A549 (cell line): Measurements from ENCODE around the gene CTU2. TPM values are rescaled to one million over a fixed set of nuclear protein-coding genes. Genes with fewer than 3 reads are reported as not detected.

ENCODE experiments used
- ATAC-seq, 2 experiments: fragments of 200-7000 bp in 1 of 2; fragments of >200 bp in 1 of 2; cut with Nextera tagmentation in 1 of 2; cut with Tn5 transposase in 1 of 2; 3 replicates each; pipeline versions ENCODE4 v1.8.0 to v1.9.1; 2018 to 2020; ENCODE audit warnings: mild to moderate bottlenecking in 1 of 2, moderate library complexity in 1 of 2
- CTCF ChIA-PET: fragments of 300-600 bp; sonication (Branson Sonifier 250); formaldehyde crosslinking; extraction: SDS; loops from one replicate; lab custom pipeline; 2021; ENCODE audit warnings: antibody characterized with exemption, inconsistent platforms; lab: Yijun Ruan, JAX
- POLR2A ChIA-PET: fragments of 350-600 bp; formaldehyde crosslinking; extraction: SDS; loops from one replicate; lab custom pipeline; 2021; ENCODE audit warnings: antibody characterized with exemption, inconsistent platforms; lab: Yijun Ruan, JAX
- DNase-seq, 2 experiments: peaks; one replicate each; pipeline versions ENCODE4 v3.0.0 to v3.0.0-alpha.2; 2011 to 2016; ENCODE audit warnings: low read depth in 1 of 2, low spot score in 1 of 2
- FAIRE-seq: peaks from 2 replicates; lab custom pipeline; 2011; peaks lifted over from hg19 to GRCh38; lab: Jason Lieb, UNC
- H3K27ac ChIP-seq, 2 experiments: fragments of >200 bp; sonication (Bioruptor Twin); formaldehyde crosslinking; 3 replicates each; pipeline ENCODE4 v1.5.1; 2016 to 2017
- H3K4me1 ChIP-seq: fragments of >200 bp; sonication (Bioruptor Twin); formaldehyde crosslinking; 3 replicates; pipeline ENCODE4 v1.6.1; 2016
- H3K4me2 ChIP-seq: fragments of >200 bp; sonication (Bioruptor Twin); formaldehyde crosslinking; 3 replicates; pipeline ENCODE4 v1.6.1; 2016
- H3K4me3 ChIP-seq: fragments of >200 bp; sonication (Bioruptor Twin); formaldehyde crosslinking; 3 replicates; pipeline ENCODE4 v1.5.1; 2016
- H3K9me3 ChIP-seq: fragments of >200 bp; sonication (Bioruptor Twin); formaldehyde crosslinking; 3 replicates; pipeline ENCODE4 v1.6.1; 2016
- BHLHE40 ChIP-seq: IDR thresholded peaks from 2 replicates; pipeline ENCODE4 v1.6.1; 2012; ENCODE audit warnings: low read depth, low read length, inconsistent platforms
- CBX2 ChIP-seq: fragments of 200-600 bp; sonication (generic); IDR thresholded peaks from 2 replicates; pipeline ENCODE4 v1.6.1; 2016; ENCODE audit warnings: low read depth, mild to moderate bottlenecking, borderline replicate concordance
- CBX8 ChIP-seq: fragments of 200-600 bp; sonication (generic); IDR thresholded peaks from 2 replicates; pipeline ENCODE4 v1.6.1; 2016
- CEBPB ChIP-seq, 2 experiments: fragments of >200 bp in 1 of 2; sonication (Bioruptor Twin) in 1 of 2; formaldehyde crosslinking in 1 of 2; IDR thresholded peaks; 2 replicates each; pipeline ENCODE4 v1.6.1; 2012 to 2016
- CHD2 ChIP-seq: fragments of 150-350 bp; IDR thresholded peaks from 2 replicates; pipeline ENCODE4 v1.6.1; 2014; ENCODE audit warnings: low read length; ENCODE audit not compliant: partially characterized antibody
- E2F6 ChIP-seq: IDR thresholded peaks from 2 replicates; pipeline ENCODE4 v1.6.1; 2012; ENCODE audit warnings: low read depth, borderline replicate concordance
- EP300 ChIP-seq, 2 experiments: fragments of >200 bp; sonication (Bioruptor Twin); formaldehyde crosslinking; IDR thresholded peaks; 2 replicates in 1 of 2; 3 replicates in 1 of 2; pipeline ENCODE4 v1.6.1; 2016 to 2017
- FOXS1 ChIP-seq: fragments of 250-450 bp; sonication (Bioruptor Pico); IDR thresholded peaks from 2 replicates; pipeline ENCODE4 v1.5.0; 2020; ENCODE audit warnings: mild to moderate bottlenecking, moderate library complexity
- GATA3 ChIP-seq: IDR thresholded peaks from 2 replicates; pipeline ENCODE4 v1.6.1; 2012; ENCODE audit warnings: borderline replicate concordance
- HDAC2 ChIP-seq: fragments of 200-600 bp; sonication (generic); IDR thresholded peaks from 2 replicates; pipeline ENCODE4 v1.6.1; 2016
- HEYL ChIP-seq: fragments of 250-450 bp; sonication (Bioruptor Pico); IDR thresholded peaks from 2 replicates; pipeline ENCODE4 v1.8.0; 2021; ENCODE audit warnings: mild to moderate bottlenecking, moderate library complexity
- HOXA7 ChIP-seq: fragments of 250-450 bp; sonication (Bioruptor Pico); IDR thresholded peaks from 2 replicates; pipeline ENCODE4 v1.5.0; 2020; ENCODE audit warnings: mild to moderate bottlenecking, moderate library complexity
- JUNB ChIP-seq: fragments of >200 bp; sonication (Bioruptor Twin); formaldehyde crosslinking; IDR thresholded peaks from 2 replicates; pipeline ENCODE4 v1.6.1; 2016
- KDM5A ChIP-seq: fragments of 200-600 bp; sonication (generic); IDR thresholded peaks from 2 replicates; pipeline ENCODE4 v1.6.1; 2016; ENCODE audit warnings: antibody characterized with exemption, mild to moderate bottlenecking
- MAFK ChIP-seq: fragments of 450-650 bp; IDR thresholded peaks from 2 replicates; pipeline ENCODE4 v1.6.1; 2014; ENCODE audit not compliant: partially characterized antibody
- MAZ ChIP-seq: fragments of 150-350 bp; IDR thresholded peaks from 2 replicates; pipeline ENCODE4 v1.6.1; 2014; ENCODE audit warnings: antibody characterized with exemption, low read depth, low read length, borderline replicate concordance
- MYC ChIP-seq: IDR thresholded peaks from 2 replicates; pipeline ENCODE4 v1.6.1; 2012; ENCODE audit warnings: mild to moderate bottlenecking, inconsistent platforms, low read length, improper control_type of control experiment, borderline replicate concordance
- NFE2L2 ChIP-seq: fragments of 150-350 bp; conservative IDR thresholded peaks from 2 replicates; pipeline ENCODE4 v1.6.1; 2014; ENCODE audit warnings: low read length
- NPAS2 ChIP-seq: fragments of 250-450 bp; sonication (Bioruptor Pico); IDR thresholded peaks from 2 replicates; pipeline ENCODE4 v1.8.0; 2022; ENCODE audit warnings: mild to moderate bottlenecking, moderate library complexity, borderline replicate concordance
- POLR2A ChIP-seq: IDR thresholded peaks from 2 replicates; pipeline ENCODE4 v1.6.1; 2012; ENCODE audit warnings: mild to moderate bottlenecking, low read length
- POLR2AphosphoS2 ChIP-seq: conservative IDR thresholded peaks from 2 replicates; pipeline ENCODE4 v1.6.1; 2012; ENCODE audit warnings: low read length, improper control_type of control experiment, inconsistent platforms
- RAD21 ChIP-seq, 2 experiments: fragments of >200 bp in 1 of 2; sonication (Bioruptor Twin) in 1 of 2; formaldehyde crosslinking in 1 of 2; IDR thresholded peaks in 1 of 2; conservative IDR thresholded peaks in 1 of 2; 2 replicates in 1 of 2; 3 replicates in 1 of 2; pipeline ENCODE4 v1.6.1; 2012 to 2018; ENCODE audit warnings: inconsistent platforms in 1 of 2
- RARB ChIP-seq: fragments of 250-450 bp; sonication (Bioruptor Pico); IDR thresholded peaks from 2 replicates; pipeline ENCODE4 v1.8.0; 2021; ENCODE audit warnings: mild to moderate bottlenecking, moderate library complexity
- RFX5 ChIP-seq: fragments of 450-650 bp; IDR thresholded peaks from 2 replicates; pipeline ENCODE4 v1.7.1; 2014; ENCODE audit warnings: antibody characterized with exemption, mild to moderate bottlenecking, moderate library complexity
- RNF2 ChIP-seq: fragments of 200-600 bp; sonication (generic); IDR thresholded peaks from 2 replicates; pipeline ENCODE4 v1.6.1; 2016; ENCODE audit warnings: low read depth, mild to moderate bottlenecking, antibody characterized with exemption, moderate library complexity, borderline replicate concordance
- SREBF2 ChIP-seq: fragments of 450-650 bp; IDR thresholded peaks from 2 replicates; pipeline ENCODE4 v1.6.1; 2014; ENCODE audit warnings: mild to moderate bottlenecking, moderate library complexity
- TP53 ChIP-seq: fragments of 250-450 bp; sonication (Bioruptor Pico); IDR thresholded peaks from 2 replicates; pipeline ENCODE4 v1.5.0; 2021; ENCODE audit warnings: mild to moderate bottlenecking, moderate library complexity
- ZFP36 ChIP-seq: fragments of 450-650 bp; IDR thresholded peaks from 2 replicates; pipeline ENCODE4 v1.6.1; 2014; ENCODE audit warnings: borderline replicate concordance; ENCODE audit not compliant: partially characterized antibody
- ZNF302 ChIP-seq: fragments of 250-450 bp; sonication (Bioruptor Pico); IDR thresholded peaks from 2 replicates; pipeline ENCODE4 v1.9.0; 2021; ENCODE audit warnings: inconsistent platforms, mild to moderate bottlenecking, moderate library complexity
- ZSCAN20 ChIP-seq: fragments of 250-450 bp; sonication (Bioruptor Pico); IDR thresholded peaks from 2 replicates; pipeline ENCODE4 v1.8.0; 2022; ENCODE audit warnings: mild to moderate bottlenecking, moderate library complexity
- WGBS: methylation state at CpG from one replicate; pipeline ENCODE4 v1.1.6; 2017; ENCODE audit errors: missing lambda C conversion rate; 5-methylcytosine and 5-hydroxymethylcytosine counted together
- polyA plus RNA-seq, 4 experiments: library from polyadenylated mRNA; depleted of rRNA in 3 of 4; stranded (reverse); fragments of >200 nt; fragmentation: RNase III in 1 of 4; extraction: RNeasy Plus Mini Kit Qiagen cat#74134 plus additional on column Dnase treatment in 1 of 4; gene quantifications; 2 replicates in 3 of 4; 3 replicates in 1 of 4; pipeline ENCODE4 v1.2.3, GENCODE V29; 2011 to 2017
- TF ChIP-seq, protein P1 (sequence below): fragments of >200 bp; sonication (Bioruptor Twin); formaldehyde crosslinking; IDR thresholded peaks from 2 replicates; pipeline ENCODE4 v1.6.1; 2016

CTU2 gene
- polyA plus RNA-seq, 2 of the 4 experiments (the other 2 are of a cell fraction): 16.4 to 21.8 TPM

DNA sequence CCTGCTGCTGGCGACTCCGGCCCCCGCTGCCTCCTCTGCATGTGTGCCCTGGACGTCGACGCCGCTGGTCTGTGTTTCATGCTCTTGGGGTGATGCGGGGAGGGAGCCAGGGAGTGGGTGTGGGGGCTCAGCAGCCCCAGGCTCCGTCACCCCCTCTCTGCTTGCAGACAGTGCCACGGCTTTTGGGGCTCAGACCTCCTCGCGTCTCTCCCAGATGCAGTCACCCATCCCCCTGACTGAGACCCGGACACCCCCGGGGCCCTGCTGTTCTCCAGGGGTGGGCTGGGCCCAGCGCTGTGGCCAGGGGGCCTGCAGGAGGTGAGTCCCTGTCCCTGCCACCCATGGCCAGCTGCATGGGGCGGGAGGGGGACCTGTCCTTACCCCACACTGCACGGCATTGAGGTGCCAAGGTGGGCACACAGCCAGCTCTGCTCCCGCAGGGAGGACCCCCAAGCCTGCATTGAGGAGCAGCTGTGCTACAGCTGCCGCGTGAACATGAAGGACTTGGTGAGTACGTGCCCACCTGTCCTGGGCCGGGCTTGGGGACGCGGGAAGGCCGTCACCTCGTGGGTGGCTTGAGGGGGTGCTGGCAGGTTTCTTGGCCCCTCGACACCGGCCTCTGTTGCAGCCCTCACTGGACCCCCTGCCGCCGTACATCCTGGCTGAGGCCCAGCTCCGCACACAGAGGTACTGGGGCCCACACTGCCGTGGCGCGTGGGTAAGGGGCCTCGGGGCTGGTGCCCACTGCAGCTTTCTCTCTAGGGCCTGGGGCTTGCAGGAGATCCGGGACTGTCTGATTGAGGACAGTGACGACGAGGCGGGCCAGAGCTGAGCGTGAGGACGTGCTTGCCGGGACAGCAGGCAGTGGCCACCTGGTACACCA is 8.4 kb downstream of the CTU2 start:
- ChIA-PET POLR2A (interaction anchor here (1.0 kb wide), 1 partner anchor 8 kb away, joined by 3 read pairs; no protein-coding TSS in a partner anchor), CTCF (interaction anchor here (0.9 to 4.1 kb wide), 4 partner anchors 8 to 70 kb away, joined by 3 to 36 read pairs (median 4); partner anchors contain the start of gene PIEZO1)
- Histone ChIP-seq H3K9me3 (no peaks in the 10 kb centered on the region), H3K27ac (no peak overlapping the region), H3K4me1 (no peaks in the 10 kb centered on the region), H3K4me3 (no peak overlapping the region), H3K4me2 (no peak overlapping the region)
- FAIRE-seq (no peak), ATAC-seq (no peak), DNase-seq (no peak)
- TF ChIP-seq SREBF2: no peak
- TF ChIP-seq POLR2A: no peak
- TF ChIP-seq KDM5A: no peak
- TF ChIP-seq E2F6: no peak
- no peak for TF ChIP-seq MYC
- TF ChIP-seq RAD21 (conservative IDR thresholded peaks at IDR 0.05 in 1 of 2, IDR thresholded peaks at IDR 0.05 in 1 of 2): no peak
- TF ChIP-seq, protein P1, sequence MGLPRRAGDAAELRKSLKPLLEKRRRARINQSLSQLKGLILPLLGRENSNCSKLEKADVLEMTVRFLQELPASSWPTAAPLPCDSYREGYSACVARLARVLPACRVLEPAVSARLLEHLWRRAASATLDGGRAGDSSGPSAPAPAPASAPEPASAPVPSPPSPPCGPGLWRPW: no peak
- TF ChIP-seq NPAS2 (CRISPR knock-in tag): no peak
- TF ChIP-seq CHD2: no peak
- TF ChIP-seq ZNF302 (CRISPR knock-in tag): no peak
- no peak for TF ChIP-seq HOXA7 (CRISPR knock-in tag)
- no peak for TF ChIP-seq HEYL (CRISPR knock-in tag)
- TF ChIP-seq RARB: no peak
- TF ChIP-seq ZFP36: no peak
- no peak for TF ChIP-seq GATA3
- no peak for TF ChIP-seq NFE2L2
- 92% methylated on average over 33 of the region's 42 CpGs for WGBS

DNA sequence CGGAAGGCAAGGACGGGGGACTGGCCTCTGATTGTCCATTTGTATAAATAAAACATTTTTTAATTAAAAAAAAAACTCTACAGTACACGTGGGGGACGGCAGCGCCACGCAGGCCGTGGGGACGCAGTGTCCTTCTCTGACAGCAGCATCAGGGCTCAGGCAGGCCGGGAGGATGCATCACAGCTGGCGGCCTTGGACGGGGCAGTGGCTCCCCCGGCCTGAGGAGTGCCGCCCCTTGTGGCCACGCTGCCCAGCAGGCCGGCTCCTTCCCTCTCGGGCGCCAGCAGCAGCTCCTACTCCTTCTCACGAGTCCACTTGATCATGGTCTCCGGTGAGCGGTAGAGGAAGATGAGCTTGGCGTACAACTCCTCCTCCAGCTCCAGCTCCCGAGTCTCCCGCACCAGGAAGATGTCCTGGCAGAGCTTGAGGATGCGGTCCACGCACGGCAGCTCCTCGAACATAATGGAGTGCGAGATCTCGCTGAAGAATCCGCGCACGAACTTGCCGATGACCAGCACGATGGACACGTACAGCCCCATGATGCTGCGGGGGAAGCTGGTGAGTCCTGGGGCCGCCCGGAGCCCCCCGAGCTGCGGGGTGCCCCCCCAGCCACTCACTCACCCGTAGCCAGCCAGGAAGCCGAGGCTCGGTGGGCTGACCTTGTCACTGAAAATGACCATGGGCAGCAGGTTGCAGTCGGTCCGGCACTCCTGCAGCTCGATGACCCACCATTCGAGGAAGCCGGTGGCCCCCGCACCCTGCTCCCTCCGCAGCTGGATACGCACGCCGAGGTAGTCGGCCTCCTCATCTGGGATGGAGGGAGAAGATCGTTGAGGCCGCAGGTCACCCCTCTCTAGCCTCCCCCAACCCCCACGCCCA is 9.2 kb downstream of the CTU2 start:
- ATAC-seq: no peak
- TF ChIP-seq MAFK (no peak), POLR2AphosphoS2 (no peak), MAZ (no peak), HEYL (CRISPR knock-in tag) (no peak), RFX5 (no peak), BHLHE40 (no peak), ZSCAN20 (CRISPR knock-in tag) (no peak), GATA3 (no peak), FOXS1 (CRISPR knock-in tag) (no peak), POLR2A (no peak), CEBPB (IDR thresholded peaks at IDR 0.05) (no peak), HDAC2 (no peak), CBX2 (no peak), RNF2 (no peak), TP53 (no peak), CBX8 (no peak), CHD2 (no peak), EP300 (IDR thresholded peaks at IDR 0.05) (no peak), SREBF2 (no peak), JUNB (no peak)
- TF ChIP-seq, all 56 proteins: peak for 0
- no peak overlapping the region for H3K4me2 ChIP-seq
- no peak overlapping the region for H3K27ac ChIP-seq
- ChIA-PET CTCF (interaction anchor here (1.1 to 4.1 kb wide), 8 partner anchors 8 to 96 kb away, joined by 3 to 36 read pairs (median 4); partner anchors contain the start of genes APRT, CTU2, PIEZO1 and RNF166), POLR2A (interaction anchor here (1.0 kb wide), 1 partner anchor 9 kb away, joined by 3 read pairs; no protein-coding TSS in a partner anchor)
- no peak for FAIRE-seq
- H3K9me3 ChIP-seq: no peaks in the 10 kb centered on the region
- no peak for DNase-seq
- H3K4me3 ChIP-seq: no peak overlapping the region
- H3K4me1 ChIP-seq: no peaks in the 10 kb centered on the region
- 92% methylated on average over 56 of the region's 57 CpGs for WGBS
